GM21515 (cell line): Measurements from ENCODE around the gene APBA3.

ENCODE experiments used
- ATAC-seq: cut with Tn5 transposase; IDR thresholded peaks from one replicate; pipeline ENCODE4 v1.9.1; 2021; ENCODE audit not compliant: unreplicated experiment

Gene APBA3

DNA sequence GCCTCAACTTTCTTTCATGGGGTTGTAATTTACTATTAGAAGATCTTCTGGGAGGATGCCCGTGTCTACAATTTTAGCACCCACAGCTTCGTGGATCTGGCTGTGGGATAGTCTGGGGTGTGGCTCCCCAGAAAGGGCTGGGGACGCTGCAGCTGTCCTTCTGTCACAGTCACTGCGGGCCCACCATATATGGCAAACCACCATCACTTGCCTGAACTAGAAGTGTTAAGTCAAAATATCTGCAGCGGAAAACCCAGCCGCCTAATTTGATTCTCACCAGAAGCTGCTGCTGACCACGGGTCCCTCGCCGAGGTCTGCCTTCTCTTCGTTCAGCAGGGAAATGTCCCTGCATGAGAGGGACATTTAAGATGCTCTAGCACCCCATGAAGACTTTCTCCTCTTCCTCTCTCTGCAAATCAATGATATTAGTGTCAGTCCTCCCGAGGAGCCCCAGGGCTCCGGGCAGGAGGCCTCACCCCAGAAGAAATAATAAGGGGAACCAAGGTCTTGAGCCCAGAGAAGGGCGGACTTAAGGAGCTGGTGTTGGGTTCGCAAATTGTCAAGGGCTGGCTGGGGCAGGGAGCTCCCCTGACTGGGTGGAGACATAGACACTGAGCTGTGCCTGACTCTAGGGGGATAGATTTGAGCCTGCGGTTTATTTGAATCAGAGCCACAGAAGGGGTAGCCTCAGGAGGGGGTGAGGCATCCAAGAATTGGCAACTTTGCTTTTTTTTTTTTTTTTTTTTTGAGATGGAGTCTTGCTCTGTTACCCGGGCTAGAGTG, 27.7 kb upstream of the APBA3 start:
- ATAC-seq: no peak

DNA sequence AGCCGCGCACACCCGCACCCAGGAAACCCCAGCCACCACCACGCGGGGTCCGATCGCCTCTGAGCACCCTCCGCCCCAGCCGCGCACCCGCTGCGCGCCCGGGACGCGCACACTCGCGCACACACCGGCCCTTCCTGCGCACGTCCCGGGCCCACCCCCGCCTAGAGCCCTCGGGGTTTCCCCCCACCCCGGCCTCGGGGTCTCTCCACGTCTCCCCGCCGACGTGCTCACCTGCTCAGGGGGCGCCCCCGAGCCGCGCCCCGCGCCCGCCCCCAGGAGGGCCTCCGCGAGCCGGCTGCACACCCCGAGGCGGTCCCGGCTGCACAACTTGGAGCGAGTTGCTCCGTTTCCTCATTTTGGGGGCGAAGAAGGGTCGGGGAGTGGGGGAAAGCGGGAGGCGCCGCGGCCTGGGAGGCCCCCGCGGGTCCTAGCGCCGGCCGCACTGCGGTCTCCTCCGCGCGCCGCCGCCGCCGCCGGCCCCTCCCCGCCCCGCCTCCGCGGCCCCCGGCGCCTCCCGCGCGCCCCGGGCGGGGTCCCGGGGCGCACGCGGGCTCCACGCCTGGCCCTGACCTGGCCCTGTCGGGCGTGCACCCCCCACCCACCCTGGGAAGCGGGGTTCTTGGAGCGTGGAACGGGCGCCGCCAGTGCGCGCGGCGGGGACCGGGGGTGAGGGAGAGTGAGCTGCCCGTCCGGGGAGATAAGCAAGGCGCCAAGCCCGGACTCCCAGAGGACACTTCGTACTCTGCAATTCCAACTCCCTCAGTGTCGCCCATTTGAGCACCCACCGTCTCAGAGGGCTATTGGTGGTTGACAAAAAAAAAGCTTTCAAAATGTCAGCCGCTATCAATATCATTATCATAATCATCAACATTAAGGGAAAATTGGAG, 24.7 kb upstream of the APBA3 start, which contains the start of gene MATK:
Gene MATK, minus strand, starts transcription at position 444 of the 887 bp plus-strand sequence. CDS start 1,246 bp downstream, outside the sequence.
- ATAC-seq: no peak

DNA sequence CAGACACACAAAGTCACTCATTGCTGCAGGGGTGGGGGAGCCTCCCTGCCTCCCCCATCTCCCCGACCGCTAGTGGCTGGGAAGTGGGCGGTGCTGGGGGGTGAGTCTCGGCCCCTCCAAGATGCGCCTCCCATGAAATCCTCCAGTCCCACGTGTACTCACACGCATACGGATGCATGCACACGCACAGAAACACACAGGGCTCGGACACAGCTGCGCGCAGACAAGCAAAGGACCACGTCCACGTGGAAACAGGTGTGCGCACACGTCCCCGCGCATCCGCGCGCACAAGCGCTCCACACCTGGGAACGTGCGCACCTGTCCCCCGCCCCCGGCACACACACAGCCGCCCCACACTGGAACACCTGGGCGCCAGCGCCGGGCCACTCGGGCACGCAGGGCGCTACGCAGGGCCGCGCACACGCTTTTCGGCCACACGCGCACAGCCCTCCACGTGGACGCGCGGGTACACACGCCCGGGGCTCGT, 24.0 kb upstream of the APBA3 start:
- no peak for ATAC-seq

GRCh38 chr19:3784607-3785450, 23.3 kb upstream of the APBA3 start:
- ATAC-seq: no peak

- no peak for ATAC-seq
Measured at GRCh38 chr19:3783660-3784584, 22.4 kb upstream of the APBA3 start.

DNA sequence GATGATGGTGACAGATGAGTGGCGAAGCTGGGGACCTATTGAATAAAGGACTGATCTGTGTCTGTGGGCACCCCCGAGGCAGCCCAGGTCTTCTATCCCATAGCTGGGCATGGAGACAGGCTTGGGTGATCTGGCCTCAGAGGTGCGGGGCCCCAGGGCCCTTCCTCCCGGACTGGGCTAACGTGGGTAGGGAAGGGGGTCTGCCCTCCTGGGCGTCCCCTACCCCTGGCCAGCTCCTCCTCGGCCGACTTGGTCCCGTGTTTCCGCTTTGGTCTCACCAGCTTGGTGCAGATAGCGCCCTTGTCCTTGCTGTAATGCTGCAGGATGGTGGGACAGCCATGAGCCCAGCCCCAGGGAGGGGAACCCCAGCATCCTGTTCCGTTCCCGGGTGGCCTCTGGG, 21.4 kb upstream of the APBA3 start:
- ATAC-seq: no peak

DNA sequence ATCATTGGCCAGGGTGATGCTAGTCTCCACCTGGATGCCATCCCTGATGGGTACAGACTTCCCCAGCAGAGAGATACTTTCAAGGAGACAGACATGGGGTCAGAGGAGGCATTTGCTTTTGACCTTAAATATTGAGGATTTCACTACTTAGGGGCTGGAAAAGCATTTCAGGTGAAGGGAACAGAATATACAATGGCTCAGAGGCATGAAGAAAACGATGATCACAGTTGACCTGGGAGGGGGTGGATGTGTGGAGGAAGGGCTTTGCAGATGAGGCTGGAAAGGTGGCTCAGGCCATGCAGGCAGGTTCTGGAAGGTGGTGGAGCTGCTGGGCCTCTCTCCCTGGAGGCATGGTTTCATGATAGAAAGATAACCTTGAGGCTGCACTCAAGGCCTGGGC, 20.8 kb upstream of the APBA3 start:
- no peak for ATAC-seq

DNA sequence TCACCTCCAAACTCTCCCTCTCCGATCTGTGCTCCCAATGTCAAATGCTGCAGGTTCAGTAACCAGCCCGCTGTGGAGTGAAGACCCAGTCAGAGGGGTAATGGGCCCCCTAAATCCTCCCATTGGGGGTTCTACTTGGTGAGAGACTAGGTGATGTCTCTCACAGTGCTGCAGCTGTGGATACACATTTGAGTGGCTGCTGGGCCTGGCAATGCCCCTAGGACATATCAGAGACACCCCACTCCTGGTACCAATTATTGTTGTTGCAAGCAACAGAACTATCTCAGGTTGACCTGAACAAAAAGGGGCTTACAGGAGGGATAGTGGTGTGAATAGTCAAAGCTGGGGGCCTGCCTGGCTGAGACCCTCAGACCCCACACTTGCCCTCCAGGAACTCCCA, 20.1 kb upstream of the APBA3 start:
- no peak for ATAC-seq

- ATAC-seq: no peak
Measured at GRCh38 chr19:3780786-3781304, 19.4 kb upstream of the APBA3 start.

- ATAC-seq: no peak
Measured at GRCh38 chr19:3778899-3779723, 17.6 kb upstream of the APBA3 start.

GRCh38 chr19:3778104-3778867, 16.8 kb upstream of the APBA3 start:
- no peak for ATAC-seq

GRCh38 chr19:3776479-3777040, 15.1 kb upstream of the APBA3 start:
- no peak for ATAC-seq

GRCh38 chr19:3775831-3776230, 14.3 kb upstream of the APBA3 start:
- ATAC-seq: no peak

- ATAC-seq: no peak
Measured at GRCh38 chr19:3775374-3775711, 13.9 kb upstream of the APBA3 start.

DNA sequence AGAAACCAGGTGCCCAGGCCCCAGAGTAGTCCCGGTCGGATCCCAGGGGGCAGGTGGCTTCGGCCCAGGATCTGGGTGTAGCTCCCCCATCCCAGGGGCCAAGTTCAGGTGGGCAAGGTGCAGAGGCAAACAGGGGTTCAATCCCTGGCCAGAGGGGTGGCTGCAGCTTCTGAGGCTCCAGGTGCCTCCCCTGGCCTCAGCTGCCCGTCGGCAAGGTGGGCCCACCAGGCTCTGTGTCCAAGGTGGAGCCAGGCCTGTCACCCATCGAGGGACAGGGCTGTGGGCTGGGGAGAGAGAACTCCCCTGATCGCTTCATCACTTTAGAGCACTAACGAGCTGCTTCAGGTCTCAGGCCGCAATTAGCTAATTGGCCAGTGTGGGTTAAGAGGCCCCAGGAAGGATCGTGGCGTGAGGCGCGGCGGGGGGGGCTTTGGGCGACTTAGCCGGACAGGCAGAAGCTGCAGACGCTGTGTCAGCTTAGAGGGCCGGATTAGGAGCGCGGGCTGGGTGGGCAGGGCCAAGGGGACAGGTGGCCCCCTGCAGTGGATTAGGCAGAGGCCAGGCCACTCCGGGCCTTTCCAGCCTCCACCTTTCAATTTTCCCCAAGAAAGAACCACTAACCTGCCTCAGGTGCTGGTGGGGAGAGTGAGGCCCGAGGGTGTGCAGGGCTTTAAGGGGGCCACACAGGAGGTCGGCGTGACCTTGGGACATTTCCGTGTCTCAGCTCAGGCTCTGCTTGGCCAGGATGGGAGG, 13.3 kb upstream of the APBA3 start:
- ATAC-seq: no peak

DNA sequence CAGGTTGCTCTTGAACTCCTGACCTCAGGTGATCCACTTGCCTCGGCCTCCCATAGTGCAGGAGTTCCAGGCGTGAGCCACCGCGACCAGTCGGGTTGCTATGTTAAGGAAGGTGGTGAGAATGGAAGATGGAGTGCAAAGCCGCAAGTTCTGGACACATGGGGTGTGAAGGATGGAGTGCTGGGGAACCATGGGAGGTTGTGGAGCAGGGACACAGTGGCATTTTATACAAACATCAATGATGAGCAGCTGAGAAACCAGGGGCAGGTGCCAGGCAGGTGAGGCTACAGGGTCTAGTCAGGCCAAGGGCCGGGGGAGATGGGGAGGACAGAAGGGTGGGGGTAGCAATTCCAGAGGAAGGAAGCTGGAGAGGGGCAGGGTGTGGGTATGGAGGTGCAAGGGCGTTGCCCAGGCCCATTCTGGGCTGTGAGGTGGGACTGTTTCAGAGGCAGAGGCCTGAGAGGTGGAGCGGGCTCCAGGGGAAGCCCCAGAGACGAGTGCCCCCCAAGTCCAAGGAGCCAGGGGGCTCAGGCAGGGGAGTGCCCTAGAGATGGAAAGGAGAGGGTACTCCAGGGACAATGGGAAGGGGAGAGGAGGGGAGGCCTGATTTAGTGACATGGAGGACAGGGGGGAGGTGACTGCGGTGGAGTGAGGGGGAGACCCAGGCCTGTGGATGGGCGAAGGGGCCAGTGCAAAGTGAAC, 12.5 kb upstream of the APBA3 start:
- ATAC-seq: no peak
